CD14-positive monocyte (primary cell): ENCODE data around the gene SORBS2. TPM values are rescaled to one million over a fixed set of nuclear protein-coding genes. Genes with fewer than 3 reads are reported as not detected.

Experiments
- DNase-seq, 3 donors: peaks; one replicate each; pipeline ENCODE4 v3.0.0-alpha.2; 2011 to 2022
- H2AFZ ChIP-seq: 2 replicates; pipeline ENCODE4 v1.6.0; 2012; ENCODE audit warnings: mild to moderate bottlenecking, low read depth, low read length, inconsistent platforms; ENCODE audit not compliant: insufficient read depth, poor library complexity, severe bottlenecking
- H3K27ac ChIP-seq, 2 donors: 1 replicate in 1 of 2; 2 replicates in 1 of 2; pipeline ENCODE4 v1.5.1; 2012 to 2013; ENCODE audit warnings: low read length in 2 of 2, control low read depth in 1 of 2, inconsistent platforms in 1 of 2, low read depth in 1 of 2, mild to moderate bottlenecking in 1 of 2
- H3K27me3 ChIP-seq, 2 donors: one replicate each; pipeline versions ENCODE4 v1.6.0 to v1.6.1; 2011 to 2013; ENCODE audit warnings: low read length in 2 of 2; ENCODE audit not compliant: control insufficient read depth in 2 of 2, insufficient read depth in 2 of 2
- H3K36me3 ChIP-seq, 2 donors: replicated peaks in 1 of 2; 1 replicate in 1 of 2; 2 replicates in 1 of 2; pipeline versions ENCODE4 v1.5.1 to v1.6.1; 2012 to 2013; ENCODE audit warnings: low read length in 2 of 2, control low read depth in 1 of 2, inconsistent platforms in 1 of 2, mild to moderate bottlenecking in 1 of 2; ENCODE audit not compliant: insufficient read depth in 2 of 2, control insufficient read depth in 1 of 2
- H3K4me1 ChIP-seq, 2 donors: 1 replicate in 1 of 2; 2 replicates in 1 of 2; pipeline versions ENCODE4 v1.5.1 to v1.6.1; 2012 to 2013; ENCODE audit warnings: low read length in 2 of 2, control low read depth in 1 of 2, inconsistent platforms in 1 of 2, mild to moderate bottlenecking in 1 of 2, moderate library complexity in 1 of 2; ENCODE audit not compliant: insufficient read depth in 2 of 2, control insufficient read depth in 1 of 2
- H3K4me2 ChIP-seq: replicated peaks from 2 replicates; pipeline ENCODE3; 2012; ENCODE audit warnings: low read length, moderate library complexity, mild to moderate bottlenecking; ENCODE audit not compliant: poor library complexity, severe bottlenecking; ENCODE audit errors: extremely low read depth
- H3K4me3 ChIP-seq, 3 experiments: fragments of 200-600 bp in 1 of 3; sonication (generic) in 1 of 3; replicated peaks in 1 of 3; 1 replicate in 2 of 3; 2 replicates in 1 of 3; pipeline ENCODE4 v1.5.1; 2011 to 2013; ENCODE audit warnings: low read length in 3 of 3, mild to moderate bottlenecking in 3 of 3, control low read depth in 2 of 3, low read depth in 2 of 3, inconsistent platforms in 1 of 3, moderate library complexity in 1 of 3
- H3K79me2 ChIP-seq: 2 replicates; pipeline ENCODE4 v1.6.0; 2012; ENCODE audit warnings: mild to moderate bottlenecking, control low read depth, inconsistent platforms, low read length, moderate library complexity; ENCODE audit not compliant: insufficient read depth
- H3K9ac ChIP-seq: 2 replicates; pipeline ENCODE4 v1.6.0; 2017; ENCODE audit warnings: low read length, mild to moderate bottlenecking; ENCODE audit not compliant: insufficient read depth, poor library complexity, severe bottlenecking
- H3K9me3 ChIP-seq, 2 donors: replicated peaks in 1 of 2; 1 replicate in 1 of 2; 2 replicates in 1 of 2; pipeline versions ENCODE4 v1.5.1 to v1.6.1; 2012 to 2013; ENCODE audit warnings: low read length in 2 of 2, control low read depth in 1 of 2; ENCODE audit not compliant: control insufficient read depth in 1 of 2, insufficient read depth in 1 of 2
- H4K20me1 ChIP-seq: 2 replicates; pipeline ENCODE4 v1.6.0; 2012; ENCODE audit warnings: mild to moderate bottlenecking, low read length, control low read depth, moderate library complexity; ENCODE audit not compliant: insufficient read depth
- H3K27ac Mint-ChIP-seq, 7 donors: one replicate each; pipeline ENCODE4 v1.8.0; 2020; ENCODE audit warnings: mild to moderate bottlenecking in 7 of 7, mixed read lengths in 7 of 7, moderate library complexity in 6 of 7, inconsistent platforms in 2 of 7
- H3K27me3 Mint-ChIP-seq, 3 donors: one replicate each; pipeline ENCODE4 v1.8.0; 2021 to 2022; ENCODE audit warnings: low read depth in 3 of 3, mild to moderate bottlenecking in 3 of 3, mixed read lengths in 3 of 3, moderate library complexity in 3 of 3, inconsistent platforms in 1 of 3
- H3K36me3 Mint-ChIP-seq, 2 donors: one replicate each; pipeline ENCODE4 v1.8.0; 2020; ENCODE audit warnings: mixed read lengths in 2 of 2, inconsistent platforms in 1 of 2, mild to moderate bottlenecking in 1 of 2
- H3K4me1 Mint-ChIP-seq: one replicate; pipeline ENCODE4 v1.8.0; 2020; ENCODE audit warnings: mild to moderate bottlenecking, mixed read lengths
- H3K4me3 Mint-ChIP-seq, 2 donors: one replicate each; pipeline ENCODE4 v1.8.0; 2020; ENCODE audit warnings: mild to moderate bottlenecking in 2 of 2, mixed read lengths in 2 of 2, moderate library complexity in 1 of 2
- H3K9me3 Mint-ChIP-seq, 7 donors: one replicate each; pipeline ENCODE4 v1.8.0; 2020 to 2022; ENCODE audit warnings: mixed read lengths in 7 of 7, mild to moderate bottlenecking in 6 of 7, moderate library complexity in 6 of 7, inconsistent platforms in 2 of 7
- CTCF ChIP-seq: fragments of 200-600 bp; IDR thresholded peaks from one replicate; pipeline ENCODE4 v1.8.0; 2022; ENCODE audit warnings: antibody characterized with exemption, mild to moderate bottlenecking
- WGBS: methylation state at CpG from one replicate; pipeline ENCODE4 v1.1.5; 2013; ENCODE audit warnings: missing lambda C conversion rate; ENCODE audit not compliant: insufficient coverage; 5-methylcytosine and 5-hydroxymethylcytosine counted together
- intact Hi-C, 2 donors: fragments of 100-400 bp; cut with micrococcal nuclease; formaldehyde crosslinking; loops; one replicate each; pipeline versions ENCODE4 v1.15.0 to v1.15.1; 2023
- polyA plus RNA-seq, 3 donors: library from polyadenylated mRNA; depleted of rRNA in 1 of 3; unstranded in 2 of 3; stranded (reverse) in 1 of 3; fragments of 300-500 nt in 2 of 3; fragments of >200 nt in 1 of 3; fragmentation: Illumina TruSeq in 2 of 3; gene quantifications; 1 replicate in 2 of 3; 2 replicates in 1 of 3; pipeline ENCODE4 v1.2.3, GENCODE V29; 2012 to 2021

The SORBS2 gene
- polyA plus RNA-seq, 3 donors, result not detected

GRCh38 chr4:185700048-185700447, 111.9 kb downstream of the SORBS2 start:
- no peak for TF ChIP-seq CTCF
- Histone ChIP-seq H3K4me3 (no peak overlapping the region), H3K9me3 (peaks cover 0 to 4% of the 10 kb centered on the region in 2 donors), H3K79me2 (no peaks in the 10 kb centered on the region), H3K27me3 (no peaks in the 10 kb centered on the region), H3K9ac (no peak overlapping the region), H3K4me2 (no peak overlapping the region), H2AFZ (no peak overlapping the region), H3K27ac (no peak overlapping the region), H3K4me1 (no peaks in the 10 kb centered on the region), H4K20me1 (no peaks in the 10 kb centered on the region), H3K36me3 (no peaks in the 10 kb centered on the region)
- WGBS, result 100% methylated on average over 2 of the region's 3 CpGs
- DNase-seq, result no peak
- Mint-ChIP-seq H3K4me3 (no peak overlapping the region), H3K4me1 (no peaks in the 10 kb centered on the region), H3K27me3 (peaks cover 3 to 18% (median 6%) of the 10 kb centered on the region in 3 donors), H3K36me3 (no peaks in the 10 kb centered on the region), H3K9me3 (peaks cover 0 to 11% (median 4%) of the 10 kb centered on the region in 7 donors), H3K27ac (no peak overlapping the region)
- intact Hi-C loops, result no loop called here

- no peaks in the 10 kb centered on the region for H3K4me1 ChIP-seq
- no peaks in the 10 kb centered on the region for H3K9me3 ChIP-seq
- H3K27me3 ChIP-seq, result no peaks in the 10 kb centered on the region
- no peak overlapping the region for H3K4me3 ChIP-seq
- H3K27me3 Mint-ChIP-seq, result peaks cover 6 to 18% (median 10%) of the 10 kb centered on the region in 3 donors
- no peaks in the 10 kb centered on the region for H3K4me1 Mint-ChIP-seq
- H3K4me2 ChIP-seq, result no peak overlapping the region
- H4K20me1 ChIP-seq, result no peaks in the 10 kb centered on the region
- intact Hi-C loops, result no loop called here
- no peak for DNase-seq
- no peak overlapping the region for H2AFZ ChIP-seq
- no peak overlapping the region for H3K27ac Mint-ChIP-seq
- H3K36me3 ChIP-seq, result no peaks in the 10 kb centered on the region
- no peaks in the 10 kb centered on the region for H3K79me2 ChIP-seq
- no peak overlapping the region for H3K9ac ChIP-seq
- H3K4me3 Mint-ChIP-seq, result no peak overlapping the region
- H3K36me3 Mint-ChIP-seq, result no peaks in the 10 kb centered on the region
- no peak overlapping the region for H3K27ac ChIP-seq
- peaks cover 0 to 5% (median 0%) of the 10 kb centered on the region in 7 donors for H3K9me3 Mint-ChIP-seq
- no peak for TF ChIP-seq CTCF
- no CpG with 5 or more reads among the region's 3 CpGs for WGBS
Measured at GRCh38 chr4:185697488-185697887, 114.5 kb downstream of the SORBS2 start.
